Tibial artery (tissue), 4 donors: ENCODE data around the gene VEZF1.

Experiments
- DNase-seq, 2 donors: peaks; one replicate each; pipeline ENCODE4 v3.0.0-alpha.2; 2019
- H3K27ac ChIP-seq, 2 donors: fragments of 200-600 bp; sonication (generic) in 1 of 2; 1 replicate in 1 of 2; 2 replicates in 1 of 2; pipeline ENCODE4 v1.5.1; 2018 to 2019; ENCODE audit warnings: mild to moderate bottlenecking in 1 of 2
- H3K27me3 ChIP-seq, 2 donors: fragments of 200-600 bp; sonication (generic) in 1 of 2; one replicate each; pipeline versions ENCODE4 v1.5.1 to v1.6.0; 2016 to 2019
- H3K36me3 ChIP-seq, 3 donors: fragments of 200-600 bp; sonication (generic) in 2 of 3; one replicate each; pipeline ENCODE4 v1.5.1; 2016 to 2019; ENCODE audit warnings: mild to moderate bottlenecking in 2 of 3
- H3K4me1 ChIP-seq, 4 donors: fragments of 200-600 bp; sonication (generic) in 2 of 4; 1 replicate in 3 of 4; 2 replicates in 1 of 4; pipeline ENCODE4 v1.5.1; 2016 to 2019
- H3K4me3 ChIP-seq, 2 donors: fragments of 200-600 bp; sonication (generic) in 1 of 2; 1 replicate in 1 of 2; 2 replicates in 1 of 2; pipeline ENCODE4 v1.5.1; 2018 to 2019; ENCODE audit warnings: mild to moderate bottlenecking in 2 of 2
- H3K9me3 ChIP-seq, 3 donors: fragments of 200-600 bp; sonication (generic) in 1 of 3; one replicate each; pipeline ENCODE4 v1.5.1; 2016 to 2019
- CTCF ChIP-seq, 2 experiments: fragments of 200-600 bp in 1 of 2; fragments of 450-650 bp in 1 of 2; IDR thresholded peaks; one replicate each; pipeline ENCODE4 v1.5.1; 2017 to 2019; ENCODE audit warnings: antibody characterized with exemption in 2 of 2, mild to moderate bottlenecking in 1 of 2, moderate library complexity in 1 of 2
- intact Hi-C: fragments of 100-400 bp; cut with DNase I; formaldehyde crosslinking; loops from one replicate; pipeline ENCODE4 v1.15.0; 2023; ENCODE audit warnings: low total_unique reads

VEZF1 gene

GRCh38 chr17:57947369-57947768 lies 40.7 kb downstream of the VEZF1 start:
- intact Hi-C loops: loop anchor here (5.0 kb wide), 1 partner anchor 55 kb away; no protein-coding TSS in a partner anchor
- no peak for TF ChIP-seq CTCF (IDR thresholded peaks at IDR 0.05)
- H3K9me3 ChIP-seq: no peaks in the 10 kb centered on the region
- peak overlapping the region; percentile 42 to 45 for H3K4me3 ChIP-seq
- no peaks in the 10 kb centered on the region for H3K27me3 ChIP-seq
- no peaks in the 10 kb centered on the region for H3K36me3 ChIP-seq
- peaks cover 8 to 96% (median 53%) of the 10 kb centered on the region in 4 donors for H3K4me1 ChIP-seq
- no peak for DNase-seq
- peak overlapping the region; percentile 65 to 98 for H3K27ac ChIP-seq

GRCh38 chr17:57946798-57947358 lies 41.2 kb downstream of the VEZF1 start:
- Histone ChIP-seq H3K36me3 (no peaks in the 10 kb centered on the region), H3K4me3 (peak overlapping the region; percentile 42 to 45), H3K9me3 (no peaks in the 10 kb centered on the region), H3K4me1 (peaks cover 8 to 96% (median 56%) of the 10 kb centered on the region in 4 donors), H3K27ac (peak overlapping the region; percentile 65 to 98), H3K27me3 (no peaks in the 10 kb centered on the region)
- TF ChIP-seq CTCF (IDR thresholded peaks at IDR 0.05): no peak
- intact Hi-C loops: loop anchor here (5.0 kb wide), 1 partner anchor 55 kb away; no protein-coding TSS in a partner anchor
- peak in 1 of 2 donors; percentile 74 for DNase-seq

- intact Hi-C loops: loop anchor here (5.0 kb wide), 1 partner anchor 54 kb away; no protein-coding TSS in a partner anchor
Measured at GRCh38 chr17:57945996-57946797, 41.9 kb downstream of the VEZF1 start.

GRCh38 chr17:57944908-57945307 lies 43.1 kb downstream of the VEZF1 start:
- H3K36me3 ChIP-seq: no peaks in the 10 kb centered on the region
- H3K9me3 ChIP-seq: no peaks in the 10 kb centered on the region
- H3K27ac ChIP-seq: peak overlapping the region in 1 of 2 donors; percentile 4
- H3K27me3 ChIP-seq: no peaks in the 10 kb centered on the region
- H3K4me3 ChIP-seq: no peak overlapping the region
- TF ChIP-seq CTCF (IDR thresholded peaks at IDR 0.05): no peak
- intact Hi-C loops: loop anchor here (5.0 kb wide), 1 partner anchor 53 kb away; no protein-coding TSS in a partner anchor
- DNase-seq: no peak
- peaks cover 12 to 96% (median 52%) of the 10 kb centered on the region in 4 donors for H3K4me1 ChIP-seq

More at GRCh38 chr17:57945996-57946797, 41.9 kb downstream of the VEZF1 start:
- no peak for DNase-seq
- H3K4me1 ChIP-seq: peaks cover 12 to 96% (median 56%) of the 10 kb centered on the region in 4 donors
- H3K4me3 ChIP-seq: peak overlapping the region; percentile 42 to 45
- no peak for TF ChIP-seq CTCF (IDR thresholded peaks at IDR 0.05)
- no peaks in the 10 kb centered on the region for H3K36me3 ChIP-seq
- H3K27me3 ChIP-seq: no peaks in the 10 kb centered on the region
- H3K9me3 ChIP-seq: no peaks in the 10 kb centered on the region
- peak overlapping the region; percentile 65 to 98 for H3K27ac ChIP-seq

GRCh38 chr17:57943645-57944044 lies 44.4 kb downstream of the VEZF1 start:
- H3K36me3 ChIP-seq: no peaks in the 10 kb centered on the region
- no peak overlapping the region for H3K4me3 ChIP-seq
- H3K4me1 ChIP-seq: peaks cover 9 to 94% (median 42%) of the 10 kb centered on the region in 4 donors
- H3K27ac ChIP-seq: peak overlapping the region in 1 of 2 donors; percentile 50
- H3K9me3 ChIP-seq: no peaks in the 10 kb centered on the region
- no peak for TF ChIP-seq CTCF (IDR thresholded peaks at IDR 0.05)
- no peak for DNase-seq
- intact Hi-C loops: no loop called here
- H3K27me3 ChIP-seq: no peaks in the 10 kb centered on the region
